AG09319 (cell line): ENCODE measurements around the gene RIPK3.

Experiments
- DNase-seq: peaks from one replicate; pipeline ENCODE4 v3.0.0-alpha.2; 2010; ENCODE audit warnings: low read depth; ENCODE audit errors: extremely low read depth
- TF ChIP-seq, protein P1 (sequence below): IDR thresholded peaks from 2 replicates; pipeline ENCODE4 v1.5.1; 2011; ENCODE audit warnings: low read depth, mild to moderate bottlenecking, inconsistent platforms, low read length, moderate library complexity

RIPK3 gene

GRCh38 chr14:24311837-24312615 lies 27.8 kb downstream of the RIPK3 start:
- no peak for DNase-seq
- TF ChIP-seq, protein P1, sequence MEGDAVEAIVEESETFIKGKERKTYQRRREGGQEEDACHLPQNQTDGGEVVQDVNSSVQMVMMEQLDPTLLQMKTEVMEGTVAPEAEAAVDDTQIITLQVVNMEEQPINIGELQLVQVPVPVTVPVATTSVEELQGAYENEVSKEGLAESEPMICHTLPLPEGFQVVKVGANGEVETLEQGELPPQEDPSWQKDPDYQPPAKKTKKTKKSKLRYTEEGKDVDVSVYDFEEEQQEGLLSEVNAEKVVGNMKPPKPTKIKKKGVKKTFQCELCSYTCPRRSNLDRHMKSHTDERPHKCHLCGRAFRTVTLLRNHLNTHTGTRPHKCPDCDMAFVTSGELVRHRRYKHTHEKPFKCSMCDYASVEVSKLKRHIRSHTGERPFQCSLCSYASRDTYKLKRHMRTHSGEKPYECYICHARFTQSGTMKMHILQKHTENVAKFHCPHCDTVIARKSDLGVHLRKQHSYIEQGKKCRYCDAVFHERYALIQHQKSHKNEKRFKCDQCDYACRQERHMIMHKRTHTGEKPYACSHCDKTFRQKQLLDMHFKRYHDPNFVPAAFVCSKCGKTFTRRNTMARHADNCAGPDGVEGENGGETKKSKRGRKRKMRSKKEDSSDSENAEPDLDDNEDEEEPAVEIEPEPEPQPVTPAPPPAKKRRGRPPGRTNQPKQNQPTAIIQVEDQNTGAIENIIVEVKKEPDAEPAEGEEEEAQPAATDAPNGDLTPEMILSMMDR = no peak

- TF ChIP-seq, protein P1 = peak; percentile 9
- DNase-seq = no peak
Measured at GRCh38 chr14:24310646-24311604, 28.9 kb downstream of the RIPK3 start, which contains the start of gene LTB4R. Gene LTB4R, plus strand, starts transcription at chr14:24311502. Its CDS starts 4,150 bp downstream, at chr14:24315652.

DNA sequence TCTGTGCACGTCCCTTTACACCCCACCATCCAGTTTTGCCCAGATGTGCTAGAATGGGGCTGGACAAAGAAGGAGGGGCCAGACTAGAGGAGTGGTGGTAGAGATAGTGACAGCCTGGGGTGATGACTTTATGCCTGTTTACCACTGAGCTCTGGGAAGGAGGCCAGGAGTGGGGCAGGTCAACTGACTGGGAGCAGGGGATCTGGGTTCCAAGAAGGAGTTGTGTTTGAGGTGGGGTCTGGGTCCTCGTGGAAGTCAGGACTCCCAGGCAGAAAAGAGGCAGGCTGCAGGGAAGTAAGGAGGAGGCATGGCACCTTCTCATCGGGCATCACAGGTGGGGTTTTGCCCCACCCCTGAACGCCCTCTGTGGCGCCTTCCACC lies 29.5 kb downstream of the RIPK3 start:
- no peak for DNase-seq

GRCh38 chr14:24309538-24310264 lies 30.1 kb downstream of the RIPK3 start, which contains the start of gene LTB4R2:
Gene LTB4R2, plus strand, starts transcription at chr14:24310140. Its CDS starts 525 bp downstream, at chr14:24310665.
- no peak for DNase-seq
- TF ChIP-seq, protein P1 = no peak

More for the DNA sequence above, 29.5 kb downstream of the RIPK3 start:
- TF ChIP-seq, protein P1 = no peak

- TF ChIP-seq, protein P1 = no peak
Measured at GRCh38 chr14:24308342-24309124, 31.3 kb downstream of the RIPK3 start.

DNA sequence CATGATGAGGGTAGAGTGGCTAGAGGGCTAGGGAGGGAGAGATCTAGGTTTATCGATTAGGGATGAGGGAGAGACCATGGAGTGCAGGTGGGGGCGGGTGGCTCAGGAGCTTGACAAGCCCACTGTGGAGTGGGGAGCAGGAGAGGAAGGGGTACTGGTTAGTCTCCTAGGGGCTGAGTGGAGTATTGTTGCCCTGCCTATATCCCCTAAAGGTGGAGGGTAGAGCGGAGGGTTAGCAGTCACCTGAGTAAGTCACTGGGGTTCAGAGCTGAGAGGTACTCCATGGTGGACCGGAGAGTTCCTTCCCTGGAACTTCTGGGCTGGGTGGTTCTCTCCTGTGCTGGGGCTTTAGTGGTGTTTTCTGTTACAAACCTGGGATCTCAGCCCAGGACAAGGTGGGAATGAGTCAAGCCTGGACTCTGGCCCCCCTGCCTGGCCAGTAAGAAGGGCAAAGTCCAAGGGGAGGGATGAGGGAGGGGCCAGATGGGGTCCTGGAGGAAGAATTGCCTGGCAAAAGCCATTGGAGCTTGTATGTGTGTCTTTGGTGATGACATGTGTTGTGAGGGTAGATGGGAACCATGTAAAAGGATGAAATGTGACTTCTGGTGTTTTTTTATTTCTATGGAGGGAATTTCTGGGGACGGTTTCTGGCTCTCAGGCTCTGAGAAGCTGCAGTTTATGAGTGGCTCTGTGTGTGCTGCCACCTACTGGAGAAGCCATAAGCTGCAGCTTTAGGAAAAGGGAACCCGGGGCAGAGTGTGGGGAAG lies 32.0 kb downstream of the RIPK3 start, which contains the start of gene CIDEB:
CIDEB (minus strand) TSS at position 403 of the 767 bp plus-strand sequence; CDS start at position 284, 119 bp downstream.
- DNase-seq = no peak

More at GRCh38 chr14:24308342-24309124, 31.3 kb downstream of the RIPK3 start:
- DNase-seq = no peak

More for the DNA sequence above, 32.0 kb downstream of the RIPK3 start, which contains the start of gene CIDEB:
- TF ChIP-seq, protein P1 = peak; percentile 98
